ENCODE results near the gene SIGLEC5.
"Not testable (repeated sequence)": the region's sequence is repeated elsewhere in the genome, so short reads cannot be mapped to it uniquely, and the experiment has no call there.

DNA sequence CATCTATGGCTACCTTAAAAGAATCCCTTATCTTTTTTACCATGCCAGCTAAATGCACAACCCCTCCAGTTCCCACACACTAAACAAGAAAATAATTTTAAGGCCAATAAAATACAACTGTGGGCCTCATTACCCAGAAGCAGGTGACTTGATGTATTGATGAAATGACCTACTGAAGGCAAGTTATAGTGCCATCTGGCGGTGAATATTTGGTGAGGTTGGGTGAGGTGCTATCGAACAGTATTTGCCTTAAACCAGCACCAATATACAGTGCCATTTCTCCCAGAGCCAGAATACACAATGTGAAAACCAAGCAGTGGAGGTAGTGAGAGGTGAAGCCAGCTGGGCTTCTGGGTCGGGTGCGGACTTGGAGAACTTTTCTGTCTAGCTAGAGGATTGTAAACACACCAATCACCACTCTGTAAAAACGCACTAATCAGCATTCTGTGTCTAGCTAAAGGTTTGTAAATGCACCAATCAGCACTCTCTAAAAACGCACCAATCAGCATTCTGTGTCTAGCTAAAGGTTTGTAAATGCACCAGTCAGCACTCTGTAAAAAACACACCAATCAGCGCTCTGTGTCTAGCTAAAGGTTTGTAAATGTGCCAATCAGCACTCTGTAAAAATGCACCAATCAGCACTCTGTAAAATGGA is 45.8 kb upstream of the SIGLEC5 start:
- TF ChIP-seq, protein P1, sequence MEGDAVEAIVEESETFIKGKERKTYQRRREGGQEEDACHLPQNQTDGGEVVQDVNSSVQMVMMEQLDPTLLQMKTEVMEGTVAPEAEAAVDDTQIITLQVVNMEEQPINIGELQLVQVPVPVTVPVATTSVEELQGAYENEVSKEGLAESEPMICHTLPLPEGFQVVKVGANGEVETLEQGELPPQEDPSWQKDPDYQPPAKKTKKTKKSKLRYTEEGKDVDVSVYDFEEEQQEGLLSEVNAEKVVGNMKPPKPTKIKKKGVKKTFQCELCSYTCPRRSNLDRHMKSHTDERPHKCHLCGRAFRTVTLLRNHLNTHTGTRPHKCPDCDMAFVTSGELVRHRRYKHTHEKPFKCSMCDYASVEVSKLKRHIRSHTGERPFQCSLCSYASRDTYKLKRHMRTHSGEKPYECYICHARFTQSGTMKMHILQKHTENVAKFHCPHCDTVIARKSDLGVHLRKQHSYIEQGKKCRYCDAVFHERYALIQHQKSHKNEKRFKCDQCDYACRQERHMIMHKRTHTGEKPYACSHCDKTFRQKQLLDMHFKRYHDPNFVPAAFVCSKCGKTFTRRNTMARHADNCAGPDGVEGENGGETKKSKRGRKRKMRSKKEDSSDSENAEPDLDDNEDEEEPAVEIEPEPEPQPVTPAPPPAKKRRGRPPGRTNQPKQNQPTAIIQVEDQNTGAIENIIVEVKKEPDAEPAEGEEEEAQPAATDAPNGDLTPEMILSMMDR (conservative IDR thresholded peaks at IDR 0.05; ENCODE audit: low read depth, low read length) = peak; percentile 78
- not testable (repeated sequence) for TF ChIP-seq EZH2 (IDR thresholded peaks at IDR 0.05; ENCODE audit: low read length, unreplicated experiment)

All from PC-3 (cell line).